ENCODE data around the gene BBS2. TPM values are rescaled to one million over a fixed set of nuclear protein-coding genes. Genes with fewer than 3 reads are reported as not detected.
"Not testable (repeated sequence)": the region's sequence is repeated elsewhere in the genome, so short reads cannot be mapped to it uniquely, and the experiment has no call there.

BBS2 gene
- total RNA-seq, 1 experiment from 2014 or later: 62.2 TPM

GRCh38 chr16:56532714-56533113 is 12.9 kb upstream of the BBS2 start:
- DNase-seq (ENCODE audit: low read depth): no peak
- in situ Hi-C loops (cut with HindIII; ENCODE audit: low pct_unique_long_range_greater_than_20kb, low sequenced_read_pairs): no loop called here

GRCh38 chr16:56530872-56531271 is 11.0 kb upstream of the BBS2 start:
- in situ Hi-C loops (cut with HindIII; ENCODE audit: low pct_unique_long_range_greater_than_20kb, low sequenced_read_pairs): no loop called here
- DNase-seq (ENCODE audit: low read depth): no peak

DNA sequence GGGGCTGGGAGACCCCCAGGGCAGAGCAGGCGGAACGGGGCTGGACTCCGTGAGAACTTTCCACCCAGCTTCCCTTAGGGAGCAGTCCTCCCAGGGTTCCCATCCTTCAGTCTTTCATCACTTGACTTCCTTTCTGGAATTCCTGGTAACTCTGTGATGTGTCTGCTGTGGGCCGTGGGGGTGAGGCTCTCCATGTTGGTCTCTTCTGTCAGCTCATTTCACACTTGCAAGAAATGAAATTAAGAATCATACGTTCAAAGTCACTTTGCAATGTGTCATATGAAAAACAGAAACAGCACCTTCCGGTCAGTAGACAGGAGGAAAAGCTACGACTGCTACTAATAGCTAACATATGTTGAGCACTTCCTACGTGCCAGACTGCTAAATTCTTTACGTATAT is 5.4 kb upstream of the BBS2 start:
- in situ Hi-C loops (cut with HindIII; ENCODE audit: low pct_unique_long_range_greater_than_20kb, low sequenced_read_pairs): no loop called here
- DNase-seq (ENCODE audit: low read depth): no peak

GRCh38 chr16:56520251-56520577 is 390 bp upstream of the BBS2 start:
- DNase-seq (ENCODE audit: low read depth): no peak
- in situ Hi-C loops (cut with HindIII; ENCODE audit: low pct_unique_long_range_greater_than_20kb, low sequenced_read_pairs): no loop called here

DNA sequence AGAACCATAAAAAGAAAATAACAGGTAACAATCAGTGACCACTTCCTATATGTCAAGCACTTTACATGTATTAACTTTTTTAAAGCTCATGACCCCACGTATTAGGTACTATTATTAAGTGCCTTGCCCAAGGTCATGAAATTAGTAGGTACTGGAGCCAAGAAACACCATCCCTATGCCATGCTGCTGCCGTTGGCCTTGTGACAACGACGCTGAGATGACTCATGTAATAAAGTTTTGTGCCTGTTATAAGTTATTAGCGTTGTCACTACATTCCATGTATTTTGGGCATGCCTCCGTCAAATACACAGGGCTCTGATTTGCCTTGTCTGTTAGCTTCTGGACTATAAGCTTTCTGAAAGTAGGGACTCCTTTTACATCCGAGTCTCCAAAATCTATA is 1.4 kb downstream of the BBS2 start:
- DNase-seq (ENCODE audit: low read depth): peak; percentile 46
- in situ Hi-C loops (cut with HindIII; ENCODE audit: low pct_unique_long_range_greater_than_20kb, low sequenced_read_pairs): no loop called here

DNA sequence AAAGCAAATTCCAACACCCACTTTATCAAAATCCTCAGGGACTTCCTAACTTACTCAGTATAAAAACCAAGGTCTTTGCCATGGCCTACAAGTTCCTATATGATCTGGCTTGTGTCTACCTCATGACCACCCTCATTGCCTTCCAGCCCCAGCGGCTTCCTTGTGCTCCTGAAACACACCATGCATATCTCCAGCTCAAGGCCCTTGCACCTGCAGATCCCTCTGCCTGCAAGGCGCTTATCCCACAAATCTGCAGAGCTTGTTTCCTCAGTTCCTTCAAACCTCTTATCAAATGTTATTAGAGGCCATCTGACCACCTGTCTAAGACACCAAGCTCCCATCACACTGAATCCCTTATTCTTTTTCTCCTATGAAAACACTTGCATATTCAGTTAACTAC is 2.6 kb downstream of the BBS2 start:
- in situ Hi-C loops (cut with HindIII; ENCODE audit: low pct_unique_long_range_greater_than_20kb, low sequenced_read_pairs): no loop called here
- no peak for DNase-seq (ENCODE audit: low read depth)

GRCh38 chr16:56515665-56516064 is 4.2 kb downstream of the BBS2 start:
- no peak for DNase-seq (ENCODE audit: low read depth)
- in situ Hi-C loops (cut with HindIII; ENCODE audit: low pct_unique_long_range_greater_than_20kb, low sequenced_read_pairs): no loop called here

DNA sequence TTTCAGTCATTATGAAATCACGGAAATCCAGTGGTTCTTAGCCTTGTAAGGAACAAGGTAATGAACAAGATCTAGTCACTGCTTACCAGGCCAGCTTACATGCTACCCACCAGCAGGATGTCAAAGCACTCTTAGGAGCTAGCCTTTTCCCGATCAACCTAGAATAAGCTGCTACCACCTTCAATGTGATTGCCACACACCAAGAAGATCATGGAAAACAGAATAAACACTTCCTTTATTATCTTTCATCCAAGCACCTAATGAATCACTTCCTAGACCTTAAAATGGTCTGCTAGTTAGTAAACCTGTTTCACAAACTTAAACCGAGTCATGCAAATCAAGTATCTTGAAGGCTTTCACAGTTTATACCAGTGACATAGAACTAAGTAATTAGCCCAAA is 5.0 kb downstream of the BBS2 start:
- in situ Hi-C loops (cut with HindIII; ENCODE audit: low pct_unique_long_range_greater_than_20kb, low sequenced_read_pairs): no loop called here
- DNase-seq (ENCODE audit: low read depth): peak; percentile 12

DNA sequence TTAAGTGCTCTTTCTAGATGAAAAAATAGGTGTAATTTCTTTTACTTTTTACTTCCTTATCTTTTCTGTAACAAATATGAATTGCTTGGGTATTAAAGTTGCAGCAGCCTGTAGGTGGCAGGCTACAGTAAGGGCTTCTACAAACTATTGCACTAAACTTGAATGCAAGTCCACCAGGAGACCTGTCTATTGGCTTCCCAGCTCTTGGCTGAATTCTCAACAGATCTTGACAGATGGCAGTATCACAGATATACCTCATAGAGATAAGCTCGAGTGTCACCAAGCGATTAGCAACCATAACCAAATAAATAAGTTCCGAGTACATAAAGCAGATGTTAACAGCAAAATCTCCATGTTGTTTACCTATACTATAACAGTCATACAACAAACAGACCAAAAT is 5.9 kb downstream of the BBS2 start:
- in situ Hi-C loops (cut with HindIII; ENCODE audit: low pct_unique_long_range_greater_than_20kb, low sequenced_read_pairs): no loop called here
- DNase-seq (ENCODE audit: low read depth): peak; percentile 70

DNA sequence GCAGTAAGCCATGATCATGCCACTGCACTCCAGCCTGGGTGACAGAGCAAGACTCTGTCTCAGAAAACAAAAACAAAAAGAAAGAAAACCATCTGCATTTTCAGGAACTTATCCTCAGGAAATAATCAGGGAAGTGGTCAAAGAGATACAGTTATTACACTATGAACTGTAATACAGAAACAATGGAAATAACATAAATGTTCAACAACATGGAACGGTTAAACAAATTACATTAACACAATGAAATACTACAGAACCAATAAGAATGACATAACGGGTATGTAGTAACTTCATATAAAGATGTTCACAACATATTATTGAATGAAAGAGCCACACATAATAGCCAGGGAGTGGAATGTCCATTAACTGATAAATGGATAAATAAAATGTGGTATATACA is 6.7 kb downstream of the BBS2 start:
- no peak for DNase-seq (ENCODE audit: low read depth)
- in situ Hi-C loops (cut with HindIII; ENCODE audit: low pct_unique_long_range_greater_than_20kb, low sequenced_read_pairs): no loop called here

DNA sequence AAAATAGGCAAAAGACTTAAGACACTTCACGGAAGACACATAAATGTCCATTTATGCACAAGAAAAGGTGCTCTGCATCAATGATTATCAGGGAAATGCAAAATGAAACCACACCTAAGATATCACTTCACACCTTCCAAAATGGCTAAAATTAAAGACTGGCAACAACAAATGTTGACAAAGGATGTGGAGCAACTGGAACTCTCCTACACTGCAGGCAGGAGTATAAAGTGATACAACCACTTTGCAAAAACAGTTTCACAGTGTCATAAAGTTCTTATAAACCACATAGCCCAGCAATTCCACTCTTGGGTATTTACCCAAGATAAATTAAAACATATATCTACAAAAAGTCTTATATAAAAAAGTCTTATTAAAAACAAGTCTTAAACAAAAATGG is 7.8 kb downstream of the BBS2 start:
- no peak for DNase-seq (ENCODE audit: low read depth)
- in situ Hi-C loops (cut with HindIII; ENCODE audit: low pct_unique_long_range_greater_than_20kb, low sequenced_read_pairs): no loop called here

GRCh38 chr16:56510544-56510943 is 9.3 kb downstream of the BBS2 start:
- DNase-seq (ENCODE audit: low read depth): no peak
- in situ Hi-C loops (cut with HindIII; ENCODE audit: low pct_unique_long_range_greater_than_20kb, low sequenced_read_pairs): no loop called here

DNA sequence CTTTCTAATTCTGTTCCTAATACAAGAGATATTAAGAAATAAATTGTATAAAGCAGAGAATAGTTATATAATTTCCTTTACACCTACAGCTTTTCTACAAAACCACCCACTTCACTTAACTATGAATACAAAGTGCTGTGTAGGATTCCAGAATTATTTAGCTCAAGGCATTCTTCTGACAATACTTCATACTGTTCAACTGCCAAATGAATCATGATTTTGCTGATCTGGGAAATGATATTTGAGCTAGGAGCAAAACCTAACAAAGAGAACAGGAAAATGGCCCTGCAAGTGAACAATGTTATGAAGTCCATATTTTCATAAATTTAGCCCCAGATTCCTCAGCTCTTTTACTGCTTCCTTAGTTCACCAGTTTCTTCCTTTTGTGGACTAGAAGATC is 12.9 kb downstream of the BBS2 start:
- no peak for DNase-seq (ENCODE audit: low read depth)

GRCh38 chr16:56505181-56505580 is 14.6 kb downstream of the BBS2 start:
- in situ Hi-C loops (cut with HindIII; ENCODE audit: low pct_unique_long_range_greater_than_20kb, low sequenced_read_pairs): no loop called here
- no peak for DNase-seq (ENCODE audit: low read depth)

More for the DNA sequence above, 12.9 kb downstream of the BBS2 start:
- in situ Hi-C loops (cut with HindIII; ENCODE audit: low pct_unique_long_range_greater_than_20kb, low sequenced_read_pairs): no loop called here

GRCh38 chr16:56493815-56494214 is 26.0 kb downstream of the BBS2 start:
- in situ Hi-C loops (cut with HindIII; ENCODE audit: low pct_unique_long_range_greater_than_20kb, low sequenced_read_pairs): no loop called here
- no peak for DNase-seq (ENCODE audit: low read depth)

DNA sequence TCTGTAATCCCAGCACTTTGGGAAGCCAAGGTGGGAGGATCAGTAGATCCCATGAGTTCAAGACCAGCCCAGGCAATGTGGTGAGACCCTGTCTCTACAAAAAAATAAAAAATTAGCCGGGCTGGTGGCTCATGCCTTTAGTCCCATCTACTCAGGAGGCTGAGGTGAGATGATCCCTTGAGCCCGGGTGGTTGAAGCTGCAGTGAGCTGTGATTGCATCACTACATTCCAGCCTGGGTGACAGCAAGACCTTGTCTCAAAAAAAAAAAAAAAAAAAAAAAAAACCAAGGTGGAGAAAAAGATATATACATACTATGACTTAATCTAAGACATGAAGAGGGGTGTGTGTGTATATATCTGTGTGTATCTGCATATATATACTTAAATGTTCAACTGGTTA is 26.7 kb downstream of the BBS2 start:
- DNase-seq (ENCODE audit: low read depth): no peak
- in situ Hi-C loops (cut with HindIII; ENCODE audit: low pct_unique_long_range_greater_than_20kb, low sequenced_read_pairs): no loop called here

DNA sequence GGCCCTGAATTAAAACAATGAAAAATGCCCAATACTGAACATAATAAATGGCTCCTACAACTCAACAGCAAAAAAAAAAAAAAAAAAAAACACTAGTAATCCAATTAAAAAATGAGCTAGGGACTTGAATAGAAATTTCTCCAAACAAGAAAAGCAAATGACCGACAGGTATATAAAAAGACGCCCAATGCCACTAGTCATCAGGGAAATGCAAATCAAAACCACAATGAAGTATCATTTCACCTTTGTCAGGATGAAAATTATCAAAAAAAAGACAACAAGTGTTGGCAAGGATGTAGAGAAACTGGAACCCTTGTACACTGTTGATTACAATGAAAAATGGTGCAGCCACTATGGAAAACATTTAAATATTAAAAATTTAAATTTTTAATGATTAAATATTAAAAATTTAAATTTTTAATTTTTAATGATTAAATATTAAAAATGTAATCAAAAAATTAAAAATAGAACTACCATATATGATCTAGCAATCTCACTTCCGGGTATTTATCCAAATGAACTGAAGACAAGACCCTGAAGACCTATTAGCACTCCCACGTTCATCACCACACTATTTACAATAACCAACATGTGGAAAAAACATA is 28.1 kb downstream of the BBS2 start:
- in situ Hi-C loops (cut with HindIII; ENCODE audit: low pct_unique_long_range_greater_than_20kb, low sequenced_read_pairs): no loop called here

DNA sequence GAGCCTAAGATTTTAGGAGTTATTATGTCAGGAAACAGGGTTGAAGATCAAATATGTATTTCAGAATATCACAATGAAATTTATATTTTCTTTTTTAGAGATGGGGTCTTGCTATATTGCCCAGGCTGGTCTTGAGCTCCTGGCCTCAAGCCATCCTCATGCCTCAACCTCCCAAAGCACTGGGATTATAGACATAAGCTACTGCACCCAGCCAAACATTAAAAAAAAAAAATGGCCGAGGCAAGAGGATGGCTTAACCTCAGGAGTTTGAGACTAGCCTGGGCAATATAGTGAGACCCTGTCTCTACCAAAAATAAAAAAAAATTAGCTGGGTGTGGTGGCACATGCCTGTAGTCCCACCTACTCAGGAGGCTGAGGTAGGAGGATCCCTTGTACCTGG is 31.0 kb downstream of the BBS2 start:
- DNase-seq (ENCODE audit: low read depth); in situ Hi-C loops (cut with HindIII; ENCODE audit: low pct_unique_long_range_greater_than_20kb, low sequenced_read_pairs): not testable (repeated sequence)

More for the DNA sequence above, 28.1 kb downstream of the BBS2 start:
- DNase-seq (ENCODE audit: low read depth): no peak

DNA sequence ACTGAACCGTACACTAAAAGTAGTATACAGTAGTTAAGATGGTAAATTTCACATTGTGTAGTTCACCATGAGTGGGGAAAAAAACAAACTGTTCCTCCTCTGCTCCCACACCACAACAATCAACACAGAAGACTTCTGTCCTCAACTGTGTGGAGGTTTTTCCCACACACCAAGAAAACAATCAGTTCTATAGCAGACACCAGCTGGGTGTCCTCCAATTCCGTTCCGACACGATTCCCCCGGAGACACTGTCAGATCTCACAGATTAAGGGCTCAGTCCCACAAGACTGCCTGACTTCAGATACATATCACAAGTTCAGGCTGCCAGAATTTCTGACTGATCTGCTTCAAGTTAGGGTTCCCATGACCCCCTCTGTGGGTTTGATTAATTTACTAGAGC is 31.8 kb downstream of the BBS2 start:
- no peak for DNase-seq (ENCODE audit: low read depth)
- in situ Hi-C loops (cut with HindIII; ENCODE audit: low pct_unique_long_range_greater_than_20kb, low sequenced_read_pairs): no loop called here

DNA sequence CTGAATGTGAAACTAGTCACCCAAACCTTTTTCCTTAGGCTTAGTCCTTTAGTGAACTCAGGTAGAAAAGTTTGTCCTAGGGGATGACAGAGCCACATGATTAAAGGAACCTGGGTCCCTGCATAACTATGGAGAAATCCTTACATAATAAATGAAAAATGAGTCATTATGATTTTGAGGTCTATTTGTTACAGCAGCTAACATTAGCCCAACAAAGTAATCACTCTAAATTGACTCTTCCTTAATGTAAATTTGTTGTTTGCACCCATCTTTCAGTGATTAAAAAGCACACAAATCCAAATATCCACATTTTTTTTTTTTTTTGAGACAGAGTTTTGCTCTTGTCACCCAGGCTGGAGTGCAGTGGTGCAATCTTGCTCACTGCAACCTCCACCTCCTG is 36.4 kb downstream of the BBS2 start:
- in situ Hi-C loops (cut with HindIII; ENCODE audit: low pct_unique_long_range_greater_than_20kb, low sequenced_read_pairs): no loop called here
- no peak for DNase-seq (ENCODE audit: low read depth)

- in situ Hi-C loops (cut with HindIII; ENCODE audit: low pct_unique_long_range_greater_than_20kb, low sequenced_read_pairs): no loop called here
- no peak for DNase-seq (ENCODE audit: low read depth)
Measured at GRCh38 chr16:56482683-56483236, 37.1 kb downstream of the BBS2 start.
